ENCODE measurements around the gene TYK2.
"Not testable (repeated sequence)": the region's sequence is repeated elsewhere in the genome, so short reads cannot be mapped to it uniquely, and the experiment has no call there.

GRCh38 chr19:10399340-10399739, 19.0 kb upstream of the TYK2 start:
- TF ChIP-seq MAX, CREB1, ZNF423 (CRISPR knock-in tag; IDR thresholded peaks at IDR 0.05): not testable (repeated sequence)
- TF ChIP-seq, protein P1, sequence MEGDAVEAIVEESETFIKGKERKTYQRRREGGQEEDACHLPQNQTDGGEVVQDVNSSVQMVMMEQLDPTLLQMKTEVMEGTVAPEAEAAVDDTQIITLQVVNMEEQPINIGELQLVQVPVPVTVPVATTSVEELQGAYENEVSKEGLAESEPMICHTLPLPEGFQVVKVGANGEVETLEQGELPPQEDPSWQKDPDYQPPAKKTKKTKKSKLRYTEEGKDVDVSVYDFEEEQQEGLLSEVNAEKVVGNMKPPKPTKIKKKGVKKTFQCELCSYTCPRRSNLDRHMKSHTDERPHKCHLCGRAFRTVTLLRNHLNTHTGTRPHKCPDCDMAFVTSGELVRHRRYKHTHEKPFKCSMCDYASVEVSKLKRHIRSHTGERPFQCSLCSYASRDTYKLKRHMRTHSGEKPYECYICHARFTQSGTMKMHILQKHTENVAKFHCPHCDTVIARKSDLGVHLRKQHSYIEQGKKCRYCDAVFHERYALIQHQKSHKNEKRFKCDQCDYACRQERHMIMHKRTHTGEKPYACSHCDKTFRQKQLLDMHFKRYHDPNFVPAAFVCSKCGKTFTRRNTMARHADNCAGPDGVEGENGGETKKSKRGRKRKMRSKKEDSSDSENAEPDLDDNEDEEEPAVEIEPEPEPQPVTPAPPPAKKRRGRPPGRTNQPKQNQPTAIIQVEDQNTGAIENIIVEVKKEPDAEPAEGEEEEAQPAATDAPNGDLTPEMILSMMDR (IDR thresholded peaks at IDR 0.05) = not testable (repeated sequence)
- TF ChIP-seq, protein P2, sequence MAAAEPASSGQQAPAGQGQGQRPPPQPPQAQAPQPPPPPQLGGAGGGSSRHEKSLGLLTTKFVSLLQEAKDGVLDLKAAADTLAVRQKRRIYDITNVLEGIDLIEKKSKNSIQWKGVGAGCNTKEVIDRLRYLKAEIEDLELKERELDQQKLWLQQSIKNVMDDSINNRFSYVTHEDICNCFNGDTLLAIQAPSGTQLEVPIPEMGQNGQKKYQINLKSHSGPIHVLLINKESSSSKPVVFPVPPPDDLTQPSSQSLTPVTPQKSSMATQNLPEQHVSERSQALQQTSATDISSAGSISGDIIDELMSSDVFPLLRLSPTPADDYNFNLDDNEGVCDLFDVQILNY (CRISPR knock-in tag; IDR thresholded peaks at IDR 0.05) = not testable (repeated sequence)
